ENCODE data around the gene KRT83. TPM values are rescaled to one million over a fixed set of nuclear protein-coding genes. Genes with fewer than 3 reads are reported as not detected.

The KRT83 gene
- polyA plus RNA-seq, 1 of the 3 experiments (the other 2 are of a cell fraction), result 0.03 TPM

GRCh38 chr12:52358575-52359350, 37.6 kb upstream of the KRT83 start:
- no peak for DNase-seq
- H3F3A ChIP-seq (replicated peaks; ENCODE audit: insufficient read depth), result no peaks in the 10 kb centered on the region
- TF ChIP-seq SMC3 (IDR thresholded peaks at IDR 0.05; ENCODE audit: low read depth, low read length) (no peak), MXI1 (IDR thresholded peaks at IDR 0.05; ENCODE audit: low read depth, low read length) (no peak), NFIC (IDR thresholded peaks at IDR 0.05; ENCODE audit: borderline replicate concordance) (no peak), SIN3A (IDR thresholded peaks at IDR 0.05; ENCODE audit: borderline replicate concordance, low read depth, low read length) (no peak), EP300 (IDR thresholded peaks at IDR 0.05; ENCODE audit: borderline replicate concordance in 1 of 2, low read depth in 1 of 2, low read length in 1 of 2) (no peak), GATA2 (CRISPR knock-in tag; IDR thresholded peaks at IDR 0.05) (no peak), GABPA (IDR thresholded peaks at IDR 0.05; ENCODE audit: low read depth) (no peak)
- TF ChIP-seq, protein P1, sequence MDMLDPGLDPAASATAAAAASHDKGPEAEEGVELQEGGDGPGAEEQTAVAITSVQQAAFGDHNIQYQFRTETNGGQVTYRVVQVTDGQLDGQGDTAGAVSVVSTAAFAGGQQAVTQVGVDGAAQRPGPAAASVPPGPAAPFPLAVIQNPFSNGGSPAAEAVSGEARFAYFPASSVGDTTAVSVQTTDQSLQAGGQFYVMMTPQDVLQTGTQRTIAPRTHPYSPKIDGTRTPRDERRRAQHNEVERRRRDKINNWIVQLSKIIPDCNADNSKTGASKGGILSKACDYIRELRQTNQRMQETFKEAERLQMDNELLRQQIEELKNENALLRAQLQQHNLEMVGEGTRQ (IDR thresholded peaks at IDR 0.05; ENCODE audit: borderline replicate concordance, low read depth, low read length), result no peak
- WGBS (ENCODE audit: low lambda C conversion rate), result 34% methylated on average over 5 of the region's 5 CpGs
- no peaks in the 10 kb centered on the region for H3K36me3 ChIP-seq (replicated peaks in 1 of 2; ENCODE audit: control insufficient read depth in 1 of 2, insufficient read depth in 2 of 2, low read length in 1 of 2)
- no peaks in the 10 kb centered on the region for H3K9me2 ChIP-seq
- no peak overlapping the region for H3K4me3 ChIP-seq (ENCODE audit: low read depth in 2 of 2, low read length in 1 of 2)
- H3K4me2 ChIP-seq, result no peak overlapping the region
- peaks cover 22% of the 10 kb centered on the region; the same call in 1 of the 2 replicates for H3K27me3 ChIP-seq (ENCODE audit: insufficient read depth)
- H2AFZ ChIP-seq (ENCODE audit: low read depth), result no peak overlapping the region
- CTCF ChIA-PET, result interaction anchor here (1.1 to 3.7 kb wide), 2 partner anchors 13 to 521 kb away, joined by 4 to 35 read pairs; no protein-coding TSS in a partner anchor
- POLR2A ChIA-PET, result no interaction called here
- no peaks in the 10 kb centered on the region for H4K20me1 ChIP-seq (ENCODE audit: insufficient read depth)
- no peaks in the 10 kb centered on the region; a peak in 1 of 4 replicates for H3K4me1 ChIP-seq (ENCODE audit: control insufficient read depth in 1 of 2, insufficient read depth in 2 of 2, low read depth in 1 of 2, low read length in 1 of 2)
- H3K9ac ChIP-seq, result no peak overlapping the region
- no peak overlapping the region for H3K27ac ChIP-seq (ENCODE audit: low read depth in 2 of 2, low read length in 1 of 2)
- no peaks in the 10 kb centered on the region for H3K79me2 ChIP-seq (ENCODE audit: insufficient read depth)
- H3K9me3 ChIP-seq, result no peaks in the 10 kb centered on the region

- ChIA-PET POLR2A (no interaction called here), CTCF (interaction anchor here (1.0 kb wide), 1 partner anchor 523 kb away, joined by 4 read pairs; no protein-coding TSS in a partner anchor)
- Histone ChIP-seq H3K27ac (ENCODE audit: low read depth in 2 of 2, low read length in 1 of 2) (no peak overlapping the region), H3F3A (replicated peaks; ENCODE audit: insufficient read depth) (no peaks in the 10 kb centered on the region), H3K4me2 (no peak overlapping the region), H3K4me3 (ENCODE audit: low read depth in 2 of 2, low read length in 1 of 2) (no peak overlapping the region), H3K9me2 (no peaks in the 10 kb centered on the region), H3K4me1 (ENCODE audit: control insufficient read depth in 1 of 2, insufficient read depth in 2 of 2, low read depth in 1 of 2, low read length in 1 of 2) (no peaks in the 10 kb centered on the region; a peak in 1 of 4 replicates), H4K20me1 (ENCODE audit: insufficient read depth) (no peaks in the 10 kb centered on the region), H3K36me3 (replicated peaks in 1 of 2; ENCODE audit: control insufficient read depth in 1 of 2, insufficient read depth in 2 of 2, low read length in 1 of 2) (no peaks in the 10 kb centered on the region), H3K79me2 (ENCODE audit: insufficient read depth) (no peaks in the 10 kb centered on the region), H3K27me3 (ENCODE audit: insufficient read depth) (peaks cover 28% of the 10 kb centered on the region; the same call in 1 of the 2 replicates), H3K9ac (no peak overlapping the region), H2AFZ (ENCODE audit: low read depth) (no peak overlapping the region), H3K9me3 (no peaks in the 10 kb centered on the region)
- 59% methylated on average over 20 of the region's 20 CpGs for WGBS (ENCODE audit: low lambda C conversion rate)
- TF ChIP-seq JUND (IDR thresholded peaks at IDR 0.05), result no peak
- TF ChIP-seq, protein P2, sequence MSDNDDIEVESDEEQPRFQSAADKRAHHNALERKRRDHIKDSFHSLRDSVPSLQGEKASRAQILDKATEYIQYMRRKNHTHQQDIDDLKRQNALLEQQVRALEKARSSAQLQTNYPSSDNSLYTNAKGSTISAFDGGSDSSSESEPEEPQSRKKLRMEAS (IDR thresholded peaks at IDR 0.05; ENCODE audit: low read depth), result no peak
- TF ChIP-seq RFX5 (IDR thresholded peaks at IDR 0.05; ENCODE audit: low read length), result no peak
- TF ChIP-seq, protein P3, sequence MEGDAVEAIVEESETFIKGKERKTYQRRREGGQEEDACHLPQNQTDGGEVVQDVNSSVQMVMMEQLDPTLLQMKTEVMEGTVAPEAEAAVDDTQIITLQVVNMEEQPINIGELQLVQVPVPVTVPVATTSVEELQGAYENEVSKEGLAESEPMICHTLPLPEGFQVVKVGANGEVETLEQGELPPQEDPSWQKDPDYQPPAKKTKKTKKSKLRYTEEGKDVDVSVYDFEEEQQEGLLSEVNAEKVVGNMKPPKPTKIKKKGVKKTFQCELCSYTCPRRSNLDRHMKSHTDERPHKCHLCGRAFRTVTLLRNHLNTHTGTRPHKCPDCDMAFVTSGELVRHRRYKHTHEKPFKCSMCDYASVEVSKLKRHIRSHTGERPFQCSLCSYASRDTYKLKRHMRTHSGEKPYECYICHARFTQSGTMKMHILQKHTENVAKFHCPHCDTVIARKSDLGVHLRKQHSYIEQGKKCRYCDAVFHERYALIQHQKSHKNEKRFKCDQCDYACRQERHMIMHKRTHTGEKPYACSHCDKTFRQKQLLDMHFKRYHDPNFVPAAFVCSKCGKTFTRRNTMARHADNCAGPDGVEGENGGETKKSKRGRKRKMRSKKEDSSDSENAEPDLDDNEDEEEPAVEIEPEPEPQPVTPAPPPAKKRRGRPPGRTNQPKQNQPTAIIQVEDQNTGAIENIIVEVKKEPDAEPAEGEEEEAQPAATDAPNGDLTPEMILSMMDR (IDR thresholded peaks at IDR 0.05), result no peak
- TF ChIP-seq CHD2 (IDR thresholded peaks at IDR 0.05; ENCODE audit: low read length, partially characterized antibody), result no peak
- TF ChIP-seq TEAD4 (IDR thresholded peaks at IDR 0.05; ENCODE audit: borderline replicate concordance, insufficient read depth), result no peak
- no peak for DNase-seq
These were observed 35.8 kb upstream of the KRT83 start for GRCh38 chr12:52356762-52357580.

Data from SK-N-SH (cell line).